Astrocyte (in vitro differentiated cells and primary cell): ENCODE results near the gene RALGAPA2. TPM values are rescaled to one million over a fixed set of nuclear protein-coding genes. Genes with fewer than 3 reads are reported as not detected.

ENCODE experiments used
- DNase-seq: peaks from one replicate; pipeline ENCODE4 v3.0.0-alpha.2; 2010; ENCODE audit warnings: low read depth
- FAIRE-seq: peaks from 2 replicates; lab custom pipeline; 2011; peaks lifted over from hg19 to GRCh38; lab: Jason Lieb, UNC
- H2AFZ ChIP-seq: 2 replicates; pipeline ENCODE4 v1.6.0; 2012; ENCODE audit warnings: low read depth, low read length, inconsistent platforms
- H3K27ac ChIP-seq: 2 replicates; pipeline ENCODE4 v1.5.1; 2011; ENCODE audit warnings: low read depth, low read length, inconsistent platforms
- H3K27me3 ChIP-seq: 2 replicates; pipeline ENCODE4 v1.6.0; 2011; ENCODE audit warnings: low read length, inconsistent platforms; ENCODE audit not compliant: insufficient read depth
- H3K36me3 ChIP-seq: 2 replicates; pipeline ENCODE4 v1.5.1; 2011; ENCODE audit warnings: low read length, inconsistent platforms; ENCODE audit not compliant: insufficient read depth
- H3K4me1 ChIP-seq: 2 replicates; pipeline ENCODE4 v1.5.1; 2011; ENCODE audit warnings: low read length, inconsistent platforms; ENCODE audit not compliant: insufficient read depth
- H3K4me2 ChIP-seq: 2 replicates; pipeline ENCODE4 v1.6.0; 2012; ENCODE audit warnings: low read length, inconsistent platforms
- H3K4me3 ChIP-seq: 2 replicates; pipeline ENCODE4 v1.5.1; 2011; ENCODE audit warnings: low read depth, mild to moderate bottlenecking, low read length, inconsistent platforms; ENCODE audit not compliant: insufficient read depth
- H3K79me2 ChIP-seq: 2 replicates; pipeline ENCODE4 v1.6.0; 2012; ENCODE audit warnings: mild to moderate bottlenecking, low read length, inconsistent platforms; ENCODE audit not compliant: insufficient read depth
- H3K9ac ChIP-seq: 2 replicates; pipeline ENCODE4 v1.6.0; 2012; ENCODE audit warnings: mild to moderate bottlenecking, low read length, inconsistent platforms
- H3K9me3 ChIP-seq: 2 replicates; pipeline ENCODE4 v1.5.1; 2012; ENCODE audit warnings: low read depth, mild to moderate bottlenecking, low read length, inconsistent platforms; ENCODE audit not compliant: insufficient read depth
- H4K20me1 ChIP-seq: 2 replicates; pipeline ENCODE4 v1.6.0; 2012; ENCODE audit warnings: low read length, inconsistent platforms; ENCODE audit not compliant: insufficient read depth
- H3K27ac Mint-ChIP-seq: one replicate; pipeline ENCODE4 v1.8.0; 2021; ENCODE audit warnings: mild to moderate bottlenecking, mixed read lengths; ENCODE audit not compliant: unreplicated experiment
- H3K27me3 Mint-ChIP-seq: one replicate; pipeline ENCODE4 v1.8.0; 2021; ENCODE audit warnings: low read depth, mixed read lengths; ENCODE audit not compliant: unreplicated experiment
- H3K36me3 Mint-ChIP-seq: one replicate; pipeline ENCODE4 v1.8.0; 2021; ENCODE audit warnings: low read depth, mixed read lengths; ENCODE audit not compliant: unreplicated experiment
- H3K4me1 Mint-ChIP-seq: one replicate; pipeline ENCODE4 v1.8.0; 2021; ENCODE audit warnings: low read depth, mixed read lengths; ENCODE audit not compliant: unreplicated experiment
- H3K4me3 Mint-ChIP-seq: one replicate; pipeline ENCODE4 v1.8.0; 2021; ENCODE audit warnings: mild to moderate bottlenecking, moderate library complexity, mixed read lengths; ENCODE audit not compliant: unreplicated experiment
- H3K9me3 Mint-ChIP-seq: one replicate; pipeline ENCODE4 v1.8.0; 2021; ENCODE audit warnings: mild to moderate bottlenecking, mixed read lengths; ENCODE audit not compliant: unreplicated experiment
- CTCF ChIP-seq: IDR thresholded peaks from 2 replicates; pipeline ENCODE4 v1.5.1; 2011; ENCODE audit warnings: low read depth, mild to moderate bottlenecking, inconsistent platforms, low read length, moderate library complexity; ENCODE audit not compliant: insufficient read depth
- EZH2 ChIP-seq: IDR thresholded peaks from 2 replicates; pipeline ENCODE4 v1.6.1; 2012; ENCODE audit warnings: mild to moderate bottlenecking, low read length, inconsistent platforms; ENCODE audit not compliant: insufficient read depth
- total RNA-seq: library from RNA; stranded (reverse); gene quantifications from 2 replicates; pipeline ENCODE4 v1.2.1, GENCODE V29; 2021

The RALGAPA2 gene
- total RNA-seq, 1 donor from 2014 or later = 6.6 TPM

- Histone ChIP-seq H3K79me2 (no peaks in the 10 kb centered on the region), H4K20me1 (no peaks in the 10 kb centered on the region), H3K9me3 (no peaks in the 10 kb centered on the region), H3K9ac (no peak overlapping the region), H2AFZ (no peak overlapping the region), H3K36me3 (no peaks in the 10 kb centered on the region), H3K4me2 (no peak overlapping the region), H3K4me3 (no peak overlapping the region), H3K27ac (no peak overlapping the region), H3K4me1 (no peaks in the 10 kb centered on the region), H3K27me3 (no peaks in the 10 kb centered on the region)
- Mint-ChIP-seq H3K9me3 (peaks cover 2% of the 10 kb centered on the region), H3K4me1 (no peaks in the 10 kb centered on the region), H3K27ac (no peak overlapping the region), H3K27me3 (no peaks in the 10 kb centered on the region), H3K4me3 (no peak overlapping the region), H3K36me3 (peaks cover 4% of the 10 kb centered on the region)
- FAIRE-seq = no peak
- DNase-seq = no peak
- TF ChIP-seq EZH2 = no peak
- no peak for TF ChIP-seq CTCF
These were observed 270.0 kb downstream of the RALGAPA2 start for GRCh38 chr20:20442466-20442865.

- H3K79me2 ChIP-seq = no peaks in the 10 kb centered on the region
- no peak overlapping the region for H3K9ac ChIP-seq
- H4K20me1 ChIP-seq = no peaks in the 10 kb centered on the region
- no peak overlapping the region for H3K27ac ChIP-seq
- H3K27ac Mint-ChIP-seq = no peak overlapping the region
- H3K27me3 ChIP-seq = no peaks in the 10 kb centered on the region
- H2AFZ ChIP-seq = no peak overlapping the region
- no peaks in the 10 kb centered on the region for H3K9me3 ChIP-seq
- FAIRE-seq (no peak), DNase-seq (no peak)
- H3K36me3 ChIP-seq = no peaks in the 10 kb centered on the region
- no peak overlapping the region for H3K4me3 ChIP-seq
- H3K36me3 Mint-ChIP-seq = peaks cover 4% of the 10 kb centered on the region
- no peak overlapping the region for H3K4me2 ChIP-seq
- H3K4me1 ChIP-seq = no peaks in the 10 kb centered on the region
- H3K4me1 Mint-ChIP-seq = no peaks in the 10 kb centered on the region
- peaks cover 3% of the 10 kb centered on the region for H3K9me3 Mint-ChIP-seq
- no peak overlapping the region for H3K4me3 Mint-ChIP-seq
- TF ChIP-seq EZH2 (no peak), CTCF (no peak)
- no peaks in the 10 kb centered on the region for H3K27me3 Mint-ChIP-seq
These were observed 271.4 kb downstream of the RALGAPA2 start for GRCh38 chr20:20440886-20441658.

- Mint-ChIP-seq H3K27ac (no peak overlapping the region), H3K36me3 (peaks cover 4% of the 10 kb centered on the region), H3K9me3 (peaks cover 3% of the 10 kb centered on the region), H3K27me3 (no peaks in the 10 kb centered on the region), H3K4me3 (no peak overlapping the region), H3K4me1 (no peaks in the 10 kb centered on the region)
- Histone ChIP-seq H4K20me1 (no peaks in the 10 kb centered on the region), H3K27me3 (no peaks in the 10 kb centered on the region), H3K9me3 (no peaks in the 10 kb centered on the region), H3K4me3 (no peak overlapping the region), H3K79me2 (no peaks in the 10 kb centered on the region), H2AFZ (no peak overlapping the region), H3K9ac (no peak overlapping the region), H3K4me2 (no peak overlapping the region), H3K36me3 (no peaks in the 10 kb centered on the region), H3K4me1 (no peaks in the 10 kb centered on the region), H3K27ac (no peak overlapping the region)
- no peak for TF ChIP-seq CTCF
- TF ChIP-seq EZH2 = no peak
- no peak for DNase-seq
- FAIRE-seq = no peak
These were observed 272.0 kb downstream of the RALGAPA2 start for GRCh38 chr20:20440481-20440880.
